HG03571 (cell line): ENCODE measurements around the gene LRP1B.
"Not testable (repeated sequence)": the region's sequence is repeated elsewhere in the genome, so short reads cannot be mapped to it uniquely, and the experiment has no call there.

Experiments
- ATAC-seq: cut with Tn5 transposase; IDR thresholded peaks from one replicate; pipeline ENCODE4 v1.9.1; 2021; ENCODE audit not compliant: unreplicated experiment

The LRP1B gene

GRCh38 chr2:140422759-140423158, 1708.1 kb downstream of the LRP1B start:
- ATAC-seq = no peak

- ATAC-seq = no peak
Measured at GRCh38 chr2:140417504-140417903, 1713.3 kb downstream of the LRP1B start.

GRCh38 chr2:140416577-140416976, 1714.2 kb downstream of the LRP1B start:
- ATAC-seq = no peak

GRCh38 chr2:140415035-140415434, 1715.8 kb downstream of the LRP1B start:
- not testable (repeated sequence) for ATAC-seq

GRCh38 chr2:140410695-140411094, 1720.1 kb downstream of the LRP1B start:
- no peak for ATAC-seq

GRCh38 chr2:140401056-140401455, 1729.8 kb downstream of the LRP1B start:
- ATAC-seq = no peak

- ATAC-seq = no peak
Measured at GRCh38 chr2:140392824-140393223, 1738.0 kb downstream of the LRP1B start.

- ATAC-seq = no peak
Measured at GRCh38 chr2:140384946-140385345, 1745.9 kb downstream of the LRP1B start.

GRCh38 chr2:140383781-140384180, 1747.0 kb downstream of the LRP1B start:
- ATAC-seq = no peak

GRCh38 chr2:140376686-140377085, 1754.1 kb downstream of the LRP1B start:
- ATAC-seq = no peak

GRCh38 chr2:140363131-140363530, 1767.7 kb downstream of the LRP1B start:
- ATAC-seq = no peak

- ATAC-seq = no peak
Measured at GRCh38 chr2:140362361-140362760, 1768.5 kb downstream of the LRP1B start.

- no peak for ATAC-seq
Measured at GRCh38 chr2:140359056-140359771, 1771.6 kb downstream of the LRP1B start.

- ATAC-seq = no peak
Measured at GRCh38 chr2:140356697-140357096, 1774.1 kb downstream of the LRP1B start.

GRCh38 chr2:140355511-140356090, 1775.2 kb downstream of the LRP1B start:
- ATAC-seq = no peak

GRCh38 chr2:140354544-140354943, 1776.3 kb downstream of the LRP1B start:
- ATAC-seq = no peak

- ATAC-seq = no peak
Measured at GRCh38 chr2:140353541-140353940, 1777.3 kb downstream of the LRP1B start.

GRCh38 chr2:140351692-140352091, 1779.1 kb downstream of the LRP1B start:
- ATAC-seq = no peak

- ATAC-seq = no peak
Measured at GRCh38 chr2:140349695-140350094, 1781.1 kb downstream of the LRP1B start.

- ATAC-seq = no peak
Measured at GRCh38 chr2:140348826-140349225, 1782.0 kb downstream of the LRP1B start.

GRCh38 chr2:140344838-140345237, 1786.0 kb downstream of the LRP1B start:
- ATAC-seq = no peak

GRCh38 chr2:140344266-140344665, 1786.5 kb downstream of the LRP1B start:
- not testable (repeated sequence) for ATAC-seq

GRCh38 chr2:140338795-140339194, 1792.0 kb downstream of the LRP1B start:
- no peak for ATAC-seq
